Measurements from ENCODE around the gene TSHZ1. TPM values are rescaled to one million over a fixed set of nuclear protein-coding genes. Genes with fewer than 3 reads are reported as not detected.

The TSHZ1 gene
- polyA plus RNA-seq, 1 of the 3 experiments (the other 2 are of a cell fraction) = 2.6 TPM

DNA sequence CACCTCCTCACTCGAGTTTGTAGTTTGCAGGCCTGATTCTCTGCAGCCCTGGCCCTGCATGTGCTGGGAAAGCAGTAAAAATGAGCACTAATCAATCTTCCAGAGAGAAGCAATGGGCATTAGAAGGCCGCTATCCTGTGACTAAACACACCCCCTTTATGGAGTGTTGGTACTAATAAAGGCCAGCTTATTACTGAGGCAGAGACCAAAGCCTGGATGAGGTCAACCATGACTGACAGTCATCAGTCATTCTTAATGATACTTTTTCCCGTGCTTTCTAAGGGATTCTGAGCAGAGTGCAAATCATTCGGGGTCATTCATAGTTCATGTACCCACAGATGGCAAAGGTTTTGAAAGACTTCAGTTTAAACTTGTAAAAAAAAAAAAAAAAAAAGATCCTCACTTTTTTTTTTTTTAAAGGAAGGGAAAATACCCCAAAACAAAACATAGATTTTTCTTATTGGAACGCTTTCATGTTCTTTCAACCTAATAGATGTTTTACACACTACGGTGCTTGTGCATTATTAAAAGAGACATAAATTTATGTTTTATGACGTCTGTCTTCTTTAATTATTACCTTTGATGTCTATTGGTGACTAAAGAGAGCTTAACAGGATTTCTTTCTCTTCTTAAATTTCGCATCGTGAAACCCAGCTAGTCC, 13.2 kb downstream of the TSHZ1 start:
- Histone ChIP-seq H3F3A (replicated peaks; ENCODE audit: insufficient read depth) (no peaks in the 10 kb centered on the region), H3K9me2 (no peaks in the 10 kb centered on the region), H3K4me1 (ENCODE audit: control insufficient read depth in 1 of 2, insufficient read depth in 2 of 2, low read depth in 1 of 2, low read length in 1 of 2) (peaks cover 0 to 18% of the 10 kb centered on the region in 2 experiments; a peak in 2 of 4 replicates), H3K4me2 (no peak overlapping the region), H3K4me3 (ENCODE audit: low read depth in 2 of 2, low read length in 1 of 2) (no peak overlapping the region), H4K20me1 (ENCODE audit: insufficient read depth) (no peaks in the 10 kb centered on the region), H3K27ac (ENCODE audit: low read depth in 2 of 2, low read length in 1 of 2) (no peak overlapping the region), H3K9me3 (no peaks in the 10 kb centered on the region), H3K27me3 (ENCODE audit: insufficient read depth) (no peaks in the 10 kb centered on the region), H3K36me3 (replicated peaks in 1 of 2; ENCODE audit: control insufficient read depth in 1 of 2, insufficient read depth in 2 of 2, low read length in 1 of 2) (no peaks in the 10 kb centered on the region), H2AFZ (ENCODE audit: low read depth) (no peak overlapping the region), H3K9ac (no peak overlapping the region), H3K79me2 (ENCODE audit: insufficient read depth) (peaks cover 11% of the 10 kb centered on the region)
- ChIA-PET POLR2A (no interaction called here), CTCF (interaction anchor here (0.8 kb wide), 1 partner anchor 9 kb away, joined by 3 read pairs; no protein-coding TSS in a partner anchor)
- no peak for DNase-seq
- WGBS (ENCODE audit: low lambda C conversion rate) = 84% methylated on average over 9 of the region's 9 CpGs
- TF ChIP-seq SIN3A (IDR thresholded peaks at IDR 0.05; ENCODE audit: borderline replicate concordance, low read depth, low read length) (no peak), PBX3 (IDR thresholded peaks at IDR 0.05) (peak; percentile 18; the same call in 1 of the 2 replicates), EZH2phosphoT487 (IDR thresholded peaks at IDR 0.05; ENCODE audit: borderline replicate concordance, low read depth) (no peak), TEAD4 (IDR thresholded peaks at IDR 0.05; ENCODE audit: borderline replicate concordance, insufficient read depth) (no peak), MEF2A (IDR thresholded peaks at IDR 0.05; ENCODE audit: borderline replicate concordance, low read depth) (no peak), USF1 (IDR thresholded peaks at IDR 0.05; ENCODE audit: borderline replicate concordance, low read depth) (no peak)
- TF ChIP-seq, protein P1, sequence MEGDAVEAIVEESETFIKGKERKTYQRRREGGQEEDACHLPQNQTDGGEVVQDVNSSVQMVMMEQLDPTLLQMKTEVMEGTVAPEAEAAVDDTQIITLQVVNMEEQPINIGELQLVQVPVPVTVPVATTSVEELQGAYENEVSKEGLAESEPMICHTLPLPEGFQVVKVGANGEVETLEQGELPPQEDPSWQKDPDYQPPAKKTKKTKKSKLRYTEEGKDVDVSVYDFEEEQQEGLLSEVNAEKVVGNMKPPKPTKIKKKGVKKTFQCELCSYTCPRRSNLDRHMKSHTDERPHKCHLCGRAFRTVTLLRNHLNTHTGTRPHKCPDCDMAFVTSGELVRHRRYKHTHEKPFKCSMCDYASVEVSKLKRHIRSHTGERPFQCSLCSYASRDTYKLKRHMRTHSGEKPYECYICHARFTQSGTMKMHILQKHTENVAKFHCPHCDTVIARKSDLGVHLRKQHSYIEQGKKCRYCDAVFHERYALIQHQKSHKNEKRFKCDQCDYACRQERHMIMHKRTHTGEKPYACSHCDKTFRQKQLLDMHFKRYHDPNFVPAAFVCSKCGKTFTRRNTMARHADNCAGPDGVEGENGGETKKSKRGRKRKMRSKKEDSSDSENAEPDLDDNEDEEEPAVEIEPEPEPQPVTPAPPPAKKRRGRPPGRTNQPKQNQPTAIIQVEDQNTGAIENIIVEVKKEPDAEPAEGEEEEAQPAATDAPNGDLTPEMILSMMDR (IDR thresholded peaks at IDR 0.05) = no peak

DNA sequence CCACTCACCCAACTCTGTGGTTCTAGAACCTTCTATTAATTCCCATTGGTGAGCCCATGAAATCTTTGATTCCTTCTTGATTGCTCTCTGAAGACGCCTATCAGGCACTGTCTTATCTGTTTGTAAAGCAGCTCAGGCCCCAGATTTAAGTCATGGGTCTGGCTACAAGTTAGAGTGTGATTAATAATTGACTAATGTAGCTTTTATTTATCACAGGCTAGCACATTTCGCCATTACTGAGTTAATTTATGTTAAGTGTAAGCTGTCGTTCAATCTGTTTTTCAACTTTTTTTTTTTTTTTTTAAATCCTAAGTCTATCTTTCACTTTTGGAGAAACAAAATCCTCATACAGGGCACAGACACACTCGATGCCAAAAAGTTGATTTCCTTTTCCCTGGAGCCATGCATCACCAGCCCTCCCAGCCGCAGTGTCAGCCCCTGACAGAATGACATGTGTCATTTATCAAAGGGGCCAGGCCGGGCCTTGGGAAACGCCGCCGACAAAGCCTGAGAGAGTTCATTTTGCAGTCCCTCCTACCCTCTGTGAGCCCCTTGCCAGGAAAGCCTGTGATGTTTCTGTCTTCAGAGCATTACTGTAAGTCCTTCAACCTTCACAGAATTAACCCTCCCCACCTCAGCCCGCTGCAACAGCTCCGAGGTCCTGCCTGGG, 15.8 kb downstream of the TSHZ1 start:
- 65% methylated on average over 11 of the region's 11 CpGs for WGBS (ENCODE audit: low lambda C conversion rate)
- Histone ChIP-seq H3K36me3 (replicated peaks in 1 of 2; ENCODE audit: control insufficient read depth in 1 of 2, insufficient read depth in 2 of 2, low read length in 1 of 2) (no peaks in the 10 kb centered on the region), H3K9me3 (no peaks in the 10 kb centered on the region), H3K27ac (ENCODE audit: low read depth in 2 of 2, low read length in 1 of 2) (no peak overlapping the region; a peak in 1 of 4 replicates), H3K27me3 (ENCODE audit: insufficient read depth) (no peaks in the 10 kb centered on the region), H3K79me2 (ENCODE audit: insufficient read depth) (peaks cover 11% of the 10 kb centered on the region), H3K9me2 (no peaks in the 10 kb centered on the region), H3K9ac (no peak overlapping the region), H3F3A (replicated peaks; ENCODE audit: insufficient read depth) (no peaks in the 10 kb centered on the region), H3K4me2 (no peak overlapping the region), H3K4me3 (ENCODE audit: low read depth in 2 of 2, low read length in 1 of 2) (no peak overlapping the region), H3K4me1 (ENCODE audit: control insufficient read depth in 1 of 2, insufficient read depth in 2 of 2, low read depth in 1 of 2, low read length in 1 of 2) (peaks cover 0 to 17% of the 10 kb centered on the region in 2 experiments; a peak in 2 of 4 replicates), H4K20me1 (ENCODE audit: insufficient read depth) (no peaks in the 10 kb centered on the region), H2AFZ (ENCODE audit: low read depth) (no peak overlapping the region)
- DNase-seq = no peak
- CTCF ChIA-PET = no interaction called here
- POLR2A ChIA-PET = interaction anchor here (0.6 kb wide), 1 partner anchor 62 kb away, joined by 3 read pairs; no protein-coding TSS in a partner anchor
- TF ChIP-seq ELF1 (IDR thresholded peaks at IDR 0.05) (no peak), PBX3 (IDR thresholded peaks at IDR 0.05) (0 out of 2 replicates have a peak, but pooled peaks have one; percentile 17), USF2 (IDR thresholded peaks at IDR 0.05; ENCODE audit: borderline replicate concordance, low read depth, low read length) (no peak), EP300 (IDR thresholded peaks at IDR 0.05; ENCODE audit: borderline replicate concordance in 1 of 2, low read depth in 1 of 2, low read length in 1 of 2) (peak in 1 of 2 experiments; percentile 41; a peak in 1 of 4 replicates)

Measured in SK-N-SH (cell line).